Measurements from ENCODE around the gene PARP6. TPM values are rescaled to one million over a fixed set of nuclear protein-coding genes. Genes with fewer than 3 reads are reported as not detected.

The PARP6 gene
- polyA plus RNA-seq (2012; ENCODE audit: low read depth, missing spikeins): 32.6 TPM

- FAIRE-seq (peak; percentile 99), DNase-seq (ENCODE audit: insufficient read length, low spot score) (peak; percentile 98)
- TF ChIP-seq TAF1 (IDR thresholded peaks at IDR 0.05; ENCODE audit: low read depth, low read length) (no peak), SPI1 (IDR thresholded peaks at IDR 0.05; ENCODE audit: low read depth, low read length) (no peak), POU2F2 (IDR thresholded peaks at IDR 0.05; ENCODE audit: low read depth, low read length) (no peak), PAX5 (IDR thresholded peaks at IDR 0.05; ENCODE audit: insufficient read depth, low read length, severe bottlenecking) (no peak), POLR2AphosphoS5 (IDR thresholded peaks at IDR 0.05; ENCODE audit: low read depth, low read length) (peak; percentile 64), POLR2A (IDR thresholded peaks at IDR 0.05; ENCODE audit: low read depth, low read length) (peak; percentile 39)
Observed at GRCh38 chr15:72272213-72272996, at the start of gene PARP6. TSS of gene PARP6 (minus strand) at chr15:72272554. CDS start at chr15:72267477, 5,077 bp downstream.

- peak; percentile 87 for DNase-seq (ENCODE audit: insufficient read length, low spot score)
Observed at GRCh38 chr15:72319985-72320671, 47.8 kb upstream of the PARP6 start, which contains the start of gene CELF6. TSS of gene CELF6 (minus strand) at chr15:72320157. CDS start at chr15:72319874, 283 bp downstream.

GRCh38 chr15:72319360-72319984 lies 47.1 kb upstream of the PARP6 start:
- DNase-seq (ENCODE audit: insufficient read length, low spot score): no peak
- TF ChIP-seq POU2F2 (IDR thresholded peaks at IDR 0.05; ENCODE audit: low read depth, low read length) (no peak), SPI1 (IDR thresholded peaks at IDR 0.05; ENCODE audit: low read depth, low read length) (no peak), PAX5 (IDR thresholded peaks at IDR 0.05; ENCODE audit: insufficient read depth, low read length, severe bottlenecking) (no peak), POLR2AphosphoS5 (IDR thresholded peaks at IDR 0.05; ENCODE audit: low read depth, low read length) (no peak), TAF1 (IDR thresholded peaks at IDR 0.05; ENCODE audit: low read depth, low read length) (no peak), POLR2A (IDR thresholded peaks at IDR 0.05; ENCODE audit: low read depth, low read length) (no peak)
- FAIRE-seq: peak; percentile 40

More at GRCh38 chr15:72319985-72320671, 47.8 kb upstream of the PARP6 start, which contains the start of gene CELF6:
- TF ChIP-seq POU2F2 (IDR thresholded peaks at IDR 0.05; ENCODE audit: low read depth, low read length) (peak; percentile 86), POLR2AphosphoS5 (IDR thresholded peaks at IDR 0.05; ENCODE audit: low read depth, low read length) (no peak)
- peak; percentile 92 for FAIRE-seq

- DNase-seq (ENCODE audit: insufficient read length, low spot score): no peak
- no peak for TF ChIP-seq POLR2AphosphoS5 (IDR thresholded peaks at IDR 0.05; ENCODE audit: low read depth, low read length)
- no peak for TF ChIP-seq POU2F2 (IDR thresholded peaks at IDR 0.05; ENCODE audit: low read depth, low read length)
- TF ChIP-seq SPI1 (IDR thresholded peaks at IDR 0.05; ENCODE audit: low read depth, low read length): no peak
- TF ChIP-seq POLR2A (IDR thresholded peaks at IDR 0.05; ENCODE audit: low read depth, low read length): no peak
- no peak for TF ChIP-seq TAF1 (IDR thresholded peaks at IDR 0.05; ENCODE audit: low read depth, low read length)
- TF ChIP-seq PAX5 (IDR thresholded peaks at IDR 0.05; ENCODE audit: insufficient read depth, low read length, severe bottlenecking): no peak
- no peak for FAIRE-seq
Observed at GRCh38 chr15:72318408-72318942, 46.1 kb upstream of the PARP6 start.

- TF ChIP-seq TAF1 (IDR thresholded peaks at IDR 0.05; ENCODE audit: low read depth, low read length): no peak
- TF ChIP-seq SPI1 (IDR thresholded peaks at IDR 0.05; ENCODE audit: low read depth, low read length): no peak
- DNase-seq (ENCODE audit: insufficient read length, low spot score) (no peak), FAIRE-seq (no peak)
Observed at GRCh38 chr15:72315706-72316370, 43.5 kb upstream of the PARP6 start.

- TF ChIP-seq POLR2AphosphoS5 (IDR thresholded peaks at IDR 0.05; ENCODE audit: low read depth, low read length) (no peak), POU2F2 (IDR thresholded peaks at IDR 0.05; ENCODE audit: low read depth, low read length) (no peak), POLR2A (IDR thresholded peaks at IDR 0.05; ENCODE audit: low read depth, low read length) (no peak), PAX5 (IDR thresholded peaks at IDR 0.05; ENCODE audit: insufficient read depth, low read length, severe bottlenecking) (no peak), SPI1 (IDR thresholded peaks at IDR 0.05; ENCODE audit: low read depth, low read length) (no peak), TAF1 (IDR thresholded peaks at IDR 0.05; ENCODE audit: low read depth, low read length) (no peak)
- DNase-seq (ENCODE audit: insufficient read length, low spot score) (no peak), FAIRE-seq (no peak)
Observed at GRCh38 chr15:72313881-72314280, 41.5 kb upstream of the PARP6 start.

GRCh38 chr15:72313448-72313840 lies 41.1 kb upstream of the PARP6 start:
- TF ChIP-seq TAF1 (IDR thresholded peaks at IDR 0.05; ENCODE audit: low read depth, low read length) (no peak), PAX5 (IDR thresholded peaks at IDR 0.05; ENCODE audit: insufficient read depth, low read length, severe bottlenecking) (no peak), SPI1 (IDR thresholded peaks at IDR 0.05; ENCODE audit: low read depth, low read length) (no peak), POU2F2 (IDR thresholded peaks at IDR 0.05; ENCODE audit: low read depth, low read length) (no peak), POLR2A (IDR thresholded peaks at IDR 0.05; ENCODE audit: low read depth, low read length) (no peak), POLR2AphosphoS5 (IDR thresholded peaks at IDR 0.05; ENCODE audit: low read depth, low read length) (no peak)
- DNase-seq (ENCODE audit: insufficient read length, low spot score) (no peak), FAIRE-seq (no peak)

GRCh38 chr15:72312605-72313447 lies 40.5 kb upstream of the PARP6 start:
- DNase-seq (ENCODE audit: insufficient read length, low spot score): peak; percentile 71
- FAIRE-seq: peak; percentile 92
- TF ChIP-seq POLR2A (IDR thresholded peaks at IDR 0.05; ENCODE audit: low read depth, low read length) (no peak), POU2F2 (IDR thresholded peaks at IDR 0.05; ENCODE audit: low read depth, low read length) (no peak), POLR2AphosphoS5 (IDR thresholded peaks at IDR 0.05; ENCODE audit: low read depth, low read length) (no peak), PAX5 (IDR thresholded peaks at IDR 0.05; ENCODE audit: insufficient read depth, low read length, severe bottlenecking) (no peak), SPI1 (IDR thresholded peaks at IDR 0.05; ENCODE audit: low read depth, low read length) (no peak), TAF1 (IDR thresholded peaks at IDR 0.05; ENCODE audit: low read depth, low read length) (no peak)
